H1 (cell line): ENCODE data around the gene SHROOM3.

Source experiments
- BCL11A ChIP-seq, 2 experiments: IDR thresholded peaks; one replicate each; pipeline ENCODE4 v1.6.1; 2011; ENCODE audit warnings: low read depth in 2 of 2, low read length in 2 of 2, mild to moderate bottlenecking in 2 of 2
- CEBPB ChIP-seq: IDR thresholded peaks from 2 replicates; pipeline ENCODE4 v1.6.1; 2012; ENCODE audit warnings: low read depth, low read length
- CTCF ChIP-seq, 3 experiments: IDR thresholded peaks; 1 replicate in 2 of 3; 2 replicates in 1 of 3; pipeline versions ENCODE4 v1.5.1 to v1.6.1; 2011; ENCODE audit warnings: low read length in 3 of 3, mild to moderate bottlenecking in 3 of 3, inconsistent platforms in 2 of 3, low read depth in 1 of 3, moderate library complexity in 1 of 3; ENCODE audit not compliant: insufficient read depth in 1 of 3; ENCODE audit errors: control extremely low read depth in 1 of 3
- EP300 ChIP-seq, 2 experiments: IDR thresholded peaks; 1 replicate in 1 of 2; 2 replicates in 1 of 2; pipeline ENCODE4 v1.6.1; 2011 to 2012; ENCODE audit warnings: low read depth in 2 of 2, low read length in 2 of 2, mild to moderate bottlenecking in 2 of 2, borderline replicate concordance in 1 of 2, inconsistent platforms in 1 of 2, moderate library complexity in 1 of 2
- POLR2A ChIP-seq, 2 experiments: IDR thresholded peaks; 1 replicate in 1 of 2; 2 replicates in 1 of 2; pipeline ENCODE4 v1.6.1; 2011; ENCODE audit warnings: low read depth in 2 of 2, low read length in 2 of 2, mild to moderate bottlenecking in 2 of 2; ENCODE audit errors: control extremely low read depth in 1 of 2
- POLR2AphosphoS5 ChIP-seq: IDR thresholded peaks from 2 replicates; pipeline ENCODE4 v1.6.1; 2011; ENCODE audit warnings: low read depth, low read length
- RAD21 ChIP-seq, 2 experiments: IDR thresholded peaks in 1 of 2; conservative IDR thresholded peaks in 1 of 2; 2 replicates each; pipeline ENCODE4 v1.6.1; 2011; ENCODE audit warnings: low read depth in 2 of 2, low read length in 2 of 2, improper control_type of control experiment in 1 of 2, inconsistent platforms in 1 of 2, mild to moderate bottlenecking in 1 of 2, moderate library complexity in 1 of 2
- RBBP5 ChIP-seq: IDR thresholded peaks from 2 replicates; pipeline ENCODE4 v1.7.1; 2012; ENCODE audit warnings: low read depth, mild to moderate bottlenecking, inconsistent platforms, low read length, moderate library complexity, borderline replicate concordance
- SIRT6 ChIP-seq: IDR thresholded peaks from one replicate; pipeline ENCODE4 v1.7.1; 2012; ENCODE audit warnings: low read length, inconsistent platforms
- SP1 ChIP-seq: IDR thresholded peaks from 2 replicates; pipeline ENCODE4 v1.6.1; 2011; ENCODE audit warnings: low read depth, low read length
- TBP ChIP-seq: IDR thresholded peaks from 2 replicates; pipeline ENCODE4 v1.6.1; 2011; ENCODE audit warnings: low read depth, low read length, improper control_type of control experiment

- TF ChIP-seq TBP = no peak
- no peak for TF ChIP-seq SP1
- TF ChIP-seq POLR2AphosphoS5 = no peak
- no peak for TF ChIP-seq CEBPB
- TF ChIP-seq POLR2A (IDR thresholded peaks at IDR 0.05; ENCODE audit: control extremely low read depth in 1 of 2, low read depth in 2 of 2, low read length in 2 of 2) = no peak
- no peak for TF ChIP-seq EP300 (IDR thresholded peaks at IDR 0.05; ENCODE audit: borderline replicate concordance in 1 of 2, low read depth in 2 of 2, low read length in 2 of 2)
- no peak for TF ChIP-seq RBBP5
- no peak for TF ChIP-seq CTCF (IDR thresholded peaks at IDR 0.05; ENCODE audit: control extremely low read depth in 1 of 3, insufficient read depth in 1 of 3, low read depth in 1 of 3, low read length in 3 of 3)
- TF ChIP-seq RAD21 (IDR thresholded peaks at IDR 0.05 in 1 of 2, conservative IDR thresholded peaks at IDR 0.05 in 1 of 2; ENCODE audit: low read depth in 2 of 2, low read length in 2 of 2) = no peak
- no peak for TF ChIP-seq SIRT6
- TF ChIP-seq BCL11A (IDR thresholded peaks at IDR 0.05; ENCODE audit: low read depth in 2 of 2, low read length in 2 of 2) = no peak
Observed at GRCh38 chr4:76386566-76387305, 48.3 kb upstream of the SHROOM3 start.
